IMR-90 (cell line): ENCODE measurements around the gene AMZ1. TPM values are rescaled to one million over a fixed set of nuclear protein-coding genes. Genes with fewer than 3 reads are reported as not detected.

Experiments
- ATAC-seq: fragments of 200-7000 bp; cut with Tn5 transposase; 2 replicates; pipeline ENCODE4 v1.9.1; 2020; ENCODE audit warnings: low read depth, mild to moderate bottlenecking, moderate library complexity
- BruUV-seq: library from RNA; stranded (reverse); fragments of 400-500 nt; replicated peaks from 2 replicates; lab custom pipeline; 2021; lab: Mats Ljungman, UMichigan
- CTCF ChIA-PET: fragments of 300-600 bp; formaldehyde crosslinking; extraction: SDS; loops from one replicate; lab custom pipeline; 2021; ENCODE audit warnings: antibody characterized with exemption; lab: Yijun Ruan, JAX
- POLR2A ChIA-PET: fragments of 300-600 bp; sonication (Branson Sonifier 250); formaldehyde crosslinking; loops from one replicate; lab custom pipeline; 2022; ENCODE audit warnings: antibody characterized with exemption; ENCODE audit not compliant: unreplicated experiment; lab: Charles Lee
- DNase-seq: peaks from one replicate; pipeline ENCODE4 v3.0.0; 2013
- H2AFZ ChIP-seq: replicated peaks from 2 replicates; pipeline ENCODE3; 2013; ENCODE audit warnings: low read length, mild to moderate bottlenecking; ENCODE audit not compliant: poor library complexity
- H2AK5ac ChIP-seq: 2 replicates; pipeline ENCODE4 v1.6.1; 2013; ENCODE audit warnings: low read depth, low read length, inconsistent platforms
- H2AK9ac ChIP-seq: replicated peaks from 2 replicates; pipeline ENCODE3; 2013; ENCODE audit warnings: mild to moderate bottlenecking, low read depth, low read length, moderate library complexity; ENCODE audit not compliant: poor library complexity
- H2BK120ac ChIP-seq: 2 replicates; pipeline ENCODE4 v1.6.1; 2013; ENCODE audit warnings: low read depth, low read length, inconsistent platforms
- H2BK15ac ChIP-seq: 3 replicates; pipeline ENCODE4 v1.6.1; 2013; ENCODE audit warnings: low read depth, low read length, inconsistent platforms
- H2BK20ac ChIP-seq: 2 replicates; pipeline ENCODE4 v1.6.1; 2013; ENCODE audit warnings: low read depth, mild to moderate bottlenecking, inconsistent platforms, low read length, moderate library complexity
- H2BK5ac ChIP-seq: 2 replicates; pipeline ENCODE4 v1.6.1; 2013; ENCODE audit warnings: mild to moderate bottlenecking, low read depth, low read length, inconsistent platforms; ENCODE audit not compliant: poor library complexity, severe bottlenecking
- H3K14ac ChIP-seq: replicated peaks from 2 replicates; pipeline ENCODE4 v1.6.1; 2013; ENCODE audit warnings: low read depth, low read length, inconsistent platforms
- H3K18ac ChIP-seq: 2 replicates; pipeline ENCODE4 v1.6.1; 2013; ENCODE audit warnings: low read depth, low read length, control low read depth
- H3K23ac ChIP-seq: 2 replicates; pipeline ENCODE4 v1.6.1; 2013; ENCODE audit warnings: low read depth, low read length, inconsistent platforms
- H3K27ac ChIP-seq: 2 replicates; pipeline ENCODE4 v1.5.1; 2013; ENCODE audit warnings: mild to moderate bottlenecking, control low read depth, low read length; ENCODE audit not compliant: insufficient read depth
- H3K27me3 ChIP-seq: 2 replicates; pipeline ENCODE4 v1.6.1; 2013; ENCODE audit warnings: low read length; ENCODE audit not compliant: control insufficient read depth, insufficient read depth
- H3K36me3 ChIP-seq: 2 replicates; pipeline ENCODE4 v1.6.1; 2013; ENCODE audit warnings: low read length, mixed read lengths; ENCODE audit not compliant: control insufficient read depth, insufficient read depth
- H3K4ac ChIP-seq: 2 replicates; pipeline ENCODE4 v1.6.1; 2013; ENCODE audit warnings: low read depth, low read length, inconsistent platforms
- H3K4me1 ChIP-seq: 2 replicates; pipeline ENCODE4 v1.6.1; 2013; ENCODE audit warnings: low read length, mixed read lengths; ENCODE audit not compliant: control insufficient read depth, insufficient read depth
- H3K4me2 ChIP-seq: 2 replicates; pipeline ENCODE4 v1.6.1; 2013; ENCODE audit warnings: low read depth, mild to moderate bottlenecking, control low read depth, low read length, moderate library complexity
- H3K4me3 ChIP-seq: 2 replicates; pipeline ENCODE4 v1.5.1; 2013; ENCODE audit warnings: low read depth, mild to moderate bottlenecking, control low read depth, low read length, moderate library complexity; ENCODE audit not compliant: insufficient read depth
- H3K56ac ChIP-seq: 2 replicates; pipeline ENCODE4 v1.6.1; 2013; ENCODE audit warnings: low read length, inconsistent platforms; ENCODE audit not compliant: insufficient read depth; ENCODE audit errors: extremely low read depth
- H3K79me1 ChIP-seq, 2 experiments: 2 replicates each; pipeline ENCODE4 v1.6.1; 2013; ENCODE audit warnings: low read length in 2 of 2, inconsistent platforms in 1 of 2, low read depth in 1 of 2
- H3K9ac ChIP-seq: 2 replicates; pipeline ENCODE4 v1.6.1; 2013; ENCODE audit warnings: low read depth, low read length, control low read depth
- H3K9me1 ChIP-seq: 2 replicates; pipeline ENCODE4 v1.6.1; 2013; ENCODE audit warnings: low read length, inconsistent platforms; ENCODE audit not compliant: insufficient read depth
- H3K9me3 ChIP-seq: 2 replicates; pipeline ENCODE4 v1.6.1; 2013; ENCODE audit warnings: low read length; ENCODE audit not compliant: control insufficient read depth, insufficient read depth
- H4K20me1 ChIP-seq: 2 replicates; pipeline ENCODE4 v1.6.1; 2013; ENCODE audit warnings: low read length, inconsistent platforms; ENCODE audit not compliant: insufficient read depth
- H4K5ac ChIP-seq: 2 replicates; pipeline ENCODE4 v1.6.1; 2013; ENCODE audit warnings: mild to moderate bottlenecking, low read depth, low read length, control low read depth
- H4K8ac ChIP-seq, 2 experiments: 2 replicates each; pipeline ENCODE4 v1.6.1; 2013; ENCODE audit warnings: low read depth in 2 of 2, low read length in 2 of 2, control low read depth in 1 of 2, inconsistent platforms in 1 of 2
- H4K91ac ChIP-seq: 2 replicates; pipeline ENCODE4 v1.6.1; 2013; ENCODE audit warnings: low read depth, low read length, inconsistent platforms; ENCODE audit not compliant: insufficient read depth
- WGBS, 2 experiments: methylation state at CpG; one replicate each; pipeline versions ENCODE4 v1.1.5 to v1.1.7; 2013; ENCODE audit warnings: missing lambda C conversion rate in 2 of 2; ENCODE audit not compliant: insufficient read length in 1 of 2; ENCODE audit errors: extremely low coverage in 2 of 2; 5-methylcytosine and 5-hydroxymethylcytosine counted together
- dilution Hi-C: fragments of 300-500 bp; cut with HindIII; formaldehyde crosslinking; loops from one replicate; pipeline ENCODE4 v1.14.3; 2018; ENCODE audit warnings: low sequenced_read_pairs; ENCODE audit not compliant: unreplicated experiment
- in situ Hi-C: fragments of 300-500 bp; cut with MboI; formaldehyde crosslinking; loops from 3 replicates; pipeline ENCODE4 v1.14.3; 2019; ENCODE audit warnings: low sequenced_read_pairs, inconsistent platforms, mixed read lengths
- intact Hi-C: fragments of 100-400 bp; cut with micrococcal nuclease; formaldehyde crosslinking; loops from 2 replicates; pipeline ENCODE4 v1.10.0; 2022
- polyA plus RNA-seq, 3 experiments: library from polyadenylated mRNA; depleted of rRNA; stranded (reverse); fragments of >200 nt; gene quantifications; 2 replicates each; pipeline ENCODE4 v1.2.3, GENCODE V29; 2012; ENCODE audit warnings: low replicate concordance in 1 of 3
- total RNA-seq: library from RNA; depleted of rRNA; stranded (reverse); fragments of >200 nt; gene quantifications from 2 replicates; pipeline ENCODE4 v1.2.3, GENCODE V29; 2012
- TF ChIP-seq, protein P1 (sequence below): fragments of 150-350 bp; IDR thresholded peaks from 2 replicates; pipeline ENCODE4 v1.6.1; 2017; ENCODE audit warnings: mild to moderate bottlenecking, antibody characterized with exemption, low read length, low read depth

The AMZ1 gene
- total and polyA plus RNA-seq, 2 of the 4 experiments (the other 2 are of a cell fraction) = 0.54 to 1.6 TPM

DNA sequence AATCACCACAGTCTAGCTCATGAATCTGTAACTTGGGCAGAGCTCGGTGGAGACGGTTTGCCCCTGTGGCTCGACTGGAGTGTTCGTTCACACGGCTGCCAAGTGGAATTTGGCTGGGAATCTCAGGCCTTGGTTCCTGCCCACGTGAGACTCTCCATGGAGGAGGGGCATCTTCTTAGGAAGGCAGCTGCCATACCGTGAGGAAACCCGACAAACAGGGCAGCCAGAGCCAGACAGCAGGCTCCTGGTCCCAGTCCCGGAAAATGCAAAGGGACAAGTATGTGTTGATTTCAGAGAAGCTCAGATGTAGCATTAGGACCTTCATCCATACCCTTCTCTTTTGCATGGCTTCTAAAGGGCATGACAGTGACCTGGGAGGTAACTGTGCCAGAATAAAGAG, 26.6 kb downstream of the AMZ1 start:
- POLR2A ChIA-PET = no interaction called here
- no TSS peak for BruUV-seq
- no peak overlapping the region for H2AK5ac ChIP-seq

More for the DNA sequence above, 26.6 kb downstream of the AMZ1 start:
- Histone ChIP-seq H4K91ac (no peak overlapping the region), H3K9me1 (peaks cover 12% of the 10 kb centered on the region), H3K27ac (no peak overlapping the region), H3K9ac (no peak overlapping the region), H2AK9ac (no peak overlapping the region), H3K23ac (no peak overlapping the region), H2BK120ac (no peak overlapping the region), H2AFZ (no peak overlapping the region), H2BK5ac (no peak overlapping the region), H3K36me3 (peaks cover 14% of the 10 kb centered on the region), H3K4me3 (no peak overlapping the region), H4K20me1 (no peaks in the 10 kb centered on the region; the same call in 1 of the 2 replicates), H2BK15ac (no peak overlapping the region), H3K79me1 (peaks cover 0 to 18% of the 10 kb centered on the region in 2 experiments; a peak in 3 of 4 replicates), H3K9me3 (peaks cover 4% of the 10 kb centered on the region; the same call in 1 of the 2 replicates), H4K5ac (no peak overlapping the region), H3K4me1 (peaks cover 11% of the 10 kb centered on the region; the same call in 1 of the 2 replicates), H3K27me3 (no peaks in the 10 kb centered on the region), H3K14ac (no peak overlapping the region), H3K18ac (no peak overlapping the region), H3K4ac (no peak overlapping the region), H3K4me2 (no peak overlapping the region), H2BK20ac (no peak overlapping the region), H4K8ac (no peak overlapping the region), H3K56ac (no peak overlapping the region)
- in situ Hi-C loops (no loop called here), dilution Hi-C loops (no loop called here), intact Hi-C loops (no loop called here)
- no peak for ATAC-seq
- TF ChIP-seq, protein P1, sequence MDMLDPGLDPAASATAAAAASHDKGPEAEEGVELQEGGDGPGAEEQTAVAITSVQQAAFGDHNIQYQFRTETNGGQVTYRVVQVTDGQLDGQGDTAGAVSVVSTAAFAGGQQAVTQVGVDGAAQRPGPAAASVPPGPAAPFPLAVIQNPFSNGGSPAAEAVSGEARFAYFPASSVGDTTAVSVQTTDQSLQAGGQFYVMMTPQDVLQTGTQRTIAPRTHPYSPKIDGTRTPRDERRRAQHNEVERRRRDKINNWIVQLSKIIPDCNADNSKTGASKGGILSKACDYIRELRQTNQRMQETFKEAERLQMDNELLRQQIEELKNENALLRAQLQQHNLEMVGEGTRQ = no peak
- DNase-seq = no peak
- 93% methylated on average over 5 of the region's 9 CpGs; no CpG with 5 or more reads in 1 of the 2 experiments for WGBS, 2 experiments
- CTCF ChIA-PET = no interaction called here
